ENCODE data around the gene LDLRAD4.
"Not testable (repeated sequence)": the region's sequence is repeated elsewhere in the genome, so short reads cannot be mapped to it uniquely, and the experiment has no call there.

DNA sequence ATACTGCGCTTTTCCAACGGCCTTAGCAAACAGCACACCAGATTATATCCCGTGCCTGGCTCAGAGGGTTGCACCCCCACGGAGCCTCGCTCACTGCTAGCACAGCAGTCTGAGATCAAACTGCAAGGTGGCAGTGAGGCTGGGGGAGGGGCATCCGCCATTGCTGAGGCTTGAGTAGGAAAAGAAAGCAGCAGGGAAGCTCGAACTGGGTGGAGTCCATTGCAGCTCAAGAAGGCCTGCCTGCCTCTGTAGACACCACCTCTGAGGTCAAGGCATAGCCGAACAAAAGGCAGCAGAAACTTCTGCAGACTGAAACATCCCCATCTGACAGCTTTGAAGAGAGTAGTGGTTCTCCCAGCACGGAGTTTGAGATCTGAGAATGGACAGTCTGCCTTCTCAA lies 471.5 kb downstream of the LDLRAD4 start:
- TF ChIP-seq, protein P1, sequence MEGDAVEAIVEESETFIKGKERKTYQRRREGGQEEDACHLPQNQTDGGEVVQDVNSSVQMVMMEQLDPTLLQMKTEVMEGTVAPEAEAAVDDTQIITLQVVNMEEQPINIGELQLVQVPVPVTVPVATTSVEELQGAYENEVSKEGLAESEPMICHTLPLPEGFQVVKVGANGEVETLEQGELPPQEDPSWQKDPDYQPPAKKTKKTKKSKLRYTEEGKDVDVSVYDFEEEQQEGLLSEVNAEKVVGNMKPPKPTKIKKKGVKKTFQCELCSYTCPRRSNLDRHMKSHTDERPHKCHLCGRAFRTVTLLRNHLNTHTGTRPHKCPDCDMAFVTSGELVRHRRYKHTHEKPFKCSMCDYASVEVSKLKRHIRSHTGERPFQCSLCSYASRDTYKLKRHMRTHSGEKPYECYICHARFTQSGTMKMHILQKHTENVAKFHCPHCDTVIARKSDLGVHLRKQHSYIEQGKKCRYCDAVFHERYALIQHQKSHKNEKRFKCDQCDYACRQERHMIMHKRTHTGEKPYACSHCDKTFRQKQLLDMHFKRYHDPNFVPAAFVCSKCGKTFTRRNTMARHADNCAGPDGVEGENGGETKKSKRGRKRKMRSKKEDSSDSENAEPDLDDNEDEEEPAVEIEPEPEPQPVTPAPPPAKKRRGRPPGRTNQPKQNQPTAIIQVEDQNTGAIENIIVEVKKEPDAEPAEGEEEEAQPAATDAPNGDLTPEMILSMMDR (IDR thresholded peaks at IDR 0.05; ENCODE audit: borderline replicate concordance, extremely low read depth, low read length, poor library complexity, severe bottlenecking): not testable (repeated sequence)
- TF ChIP-seq EZH2 (IDR thresholded peaks at IDR 0.05; ENCODE audit: borderline replicate concordance, low read depth, low read length, severe bottlenecking): not testable (repeated sequence)

Data from DND-41 (cell line).